ENCODE data around the gene ABLIM3.

DNA sequence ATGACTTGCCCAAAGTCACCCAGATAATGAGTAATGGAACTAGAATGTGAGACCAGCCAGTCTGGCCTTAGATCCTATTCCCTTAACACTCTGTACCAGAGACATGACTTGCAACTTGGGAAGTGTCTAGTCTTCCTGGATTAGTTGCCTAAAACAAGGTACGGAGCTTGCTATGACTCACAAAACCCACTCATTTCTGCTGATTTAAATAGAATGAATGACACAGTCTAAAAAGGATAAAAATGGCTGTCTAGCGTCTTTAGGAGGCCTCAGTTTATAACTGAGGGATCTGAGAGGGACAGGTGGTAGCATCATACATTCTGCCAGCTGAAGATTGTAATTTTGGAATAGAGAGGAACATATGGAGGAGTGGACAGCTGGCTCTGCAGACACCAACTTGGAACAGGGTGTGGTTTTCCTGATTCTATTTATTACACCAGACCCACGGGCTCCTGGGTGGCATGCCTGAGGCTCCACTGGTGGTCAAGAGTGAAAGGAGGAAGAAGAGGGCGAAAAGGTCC lies 62.7 kb downstream of the ABLIM3 start:
- TF ChIP-seq, protein P1, sequence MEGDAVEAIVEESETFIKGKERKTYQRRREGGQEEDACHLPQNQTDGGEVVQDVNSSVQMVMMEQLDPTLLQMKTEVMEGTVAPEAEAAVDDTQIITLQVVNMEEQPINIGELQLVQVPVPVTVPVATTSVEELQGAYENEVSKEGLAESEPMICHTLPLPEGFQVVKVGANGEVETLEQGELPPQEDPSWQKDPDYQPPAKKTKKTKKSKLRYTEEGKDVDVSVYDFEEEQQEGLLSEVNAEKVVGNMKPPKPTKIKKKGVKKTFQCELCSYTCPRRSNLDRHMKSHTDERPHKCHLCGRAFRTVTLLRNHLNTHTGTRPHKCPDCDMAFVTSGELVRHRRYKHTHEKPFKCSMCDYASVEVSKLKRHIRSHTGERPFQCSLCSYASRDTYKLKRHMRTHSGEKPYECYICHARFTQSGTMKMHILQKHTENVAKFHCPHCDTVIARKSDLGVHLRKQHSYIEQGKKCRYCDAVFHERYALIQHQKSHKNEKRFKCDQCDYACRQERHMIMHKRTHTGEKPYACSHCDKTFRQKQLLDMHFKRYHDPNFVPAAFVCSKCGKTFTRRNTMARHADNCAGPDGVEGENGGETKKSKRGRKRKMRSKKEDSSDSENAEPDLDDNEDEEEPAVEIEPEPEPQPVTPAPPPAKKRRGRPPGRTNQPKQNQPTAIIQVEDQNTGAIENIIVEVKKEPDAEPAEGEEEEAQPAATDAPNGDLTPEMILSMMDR (conservative IDR thresholded peaks at IDR 0.05; ENCODE audit: low read length): no peak
- no peak for TF ChIP-seq EZH2phosphoT487 (IDR thresholded peaks at IDR 0.05; ENCODE audit: borderline replicate concordance)
